Tibial nerve (tissue), 4 donors: ENCODE results near the gene RPL35A. TPM values are rescaled to one million over a fixed set of nuclear protein-coding genes. Genes with fewer than 3 reads are reported as not detected.
A peak's percentile ranks its signal among the peaks of the same experiment; 100 is the strongest.

Source experiments
- DNase-seq, 2 donors: peaks; one replicate each; pipeline ENCODE4 v3.0.0-alpha.2; 2019; ENCODE audit warnings: low spot score in 2 of 2
- H3K27ac ChIP-seq, 4 donors: fragments of 200-600 bp; sonication (generic) in 3 of 4; one replicate each; pipeline ENCODE4 v1.5.1; 2017 to 2019; ENCODE audit warnings: mild to moderate bottlenecking in 1 of 4
- H3K27me3 ChIP-seq, 2 donors: fragments of 200-600 bp; sonication (generic) in 1 of 2; one replicate each; pipeline versions ENCODE4 v1.5.1 to v1.6.0; 2017 to 2019
- H3K36me3 ChIP-seq, 3 donors: fragments of 200-600 bp; sonication (generic); one replicate each; pipeline ENCODE4 v1.5.1; 2018 to 2019
- H3K4me1 ChIP-seq, 4 donors: fragments of 200-600 bp; sonication (generic) in 3 of 4; one replicate each; pipeline ENCODE4 v1.5.1; 2017 to 2019
- H3K4me3 ChIP-seq, 4 donors: fragments of 200-600 bp; sonication (generic) in 3 of 4; one replicate each; pipeline ENCODE4 v1.5.1; 2017 to 2019; ENCODE audit warnings: mild to moderate bottlenecking in 1 of 4, moderate library complexity in 1 of 4
- H3K9me3 ChIP-seq, 4 donors: fragments of 200-600 bp; sonication (generic) in 3 of 4; one replicate each; pipeline ENCODE4 v1.5.1; 2017 to 2019
- EP300 ChIP-seq, 2 donors: sonication (generic); formaldehyde crosslinking; IDR thresholded peaks; one replicate each; pipeline ENCODE4 v1.6.1; 2017; ENCODE audit warnings: antibody characterized with exemption in 2 of 2, mild to moderate bottlenecking in 1 of 2
- POLR2A ChIP-seq, 2 donors: fragments of 450-650 bp; IDR thresholded peaks; one replicate each; pipeline ENCODE4 v1.6.1; 2017; ENCODE audit warnings: antibody characterized with exemption in 2 of 2, mild to moderate bottlenecking in 2 of 2, moderate library complexity in 2 of 2
- WGBS, 2 donors: methylation state at CpG; one replicate each; pipeline ENCODE4 v1.1.5; 2018; 5-methylcytosine and 5-hydroxymethylcytosine counted together
- total RNA-seq, 4 donors: library from RNA; depleted of rRNA; stranded (reverse); fragments of >200 nt; gene quantifications; one replicate each; pipeline ENCODE4 v1.1.0, GENCODE V29; 2016
- TF ChIP-seq, protein P1 (sequence below), 5 experiments: fragments of 200-600 bp in 3 of 5; fragments of 450-650 bp in 2 of 5; sonication (generic) in 3 of 5; IDR thresholded peaks; one replicate each; pipeline ENCODE4 v1.5.1; 2016 to 2019; ENCODE audit warnings: antibody characterized with exemption in 5 of 5, mild to moderate bottlenecking in 3 of 5, moderate library complexity in 2 of 5

RPL35A gene
- total RNA-seq, 4 donors from 2014 or later: 250 to 531 (median 413) TPM

- no peak for DNase-seq
- H3K9me3 ChIP-seq: no peaks in the 10 kb centered on the region
- WGBS, 2 donors: 97 to 98% methylated on average over 8 of the region's 8 CpGs
- no peaks in the 10 kb centered on the region for H3K4me1 ChIP-seq
- H3K27me3 ChIP-seq: no peaks in the 10 kb centered on the region
- no peak overlapping the region for H3K27ac ChIP-seq
- TF ChIP-seq, protein P1, sequence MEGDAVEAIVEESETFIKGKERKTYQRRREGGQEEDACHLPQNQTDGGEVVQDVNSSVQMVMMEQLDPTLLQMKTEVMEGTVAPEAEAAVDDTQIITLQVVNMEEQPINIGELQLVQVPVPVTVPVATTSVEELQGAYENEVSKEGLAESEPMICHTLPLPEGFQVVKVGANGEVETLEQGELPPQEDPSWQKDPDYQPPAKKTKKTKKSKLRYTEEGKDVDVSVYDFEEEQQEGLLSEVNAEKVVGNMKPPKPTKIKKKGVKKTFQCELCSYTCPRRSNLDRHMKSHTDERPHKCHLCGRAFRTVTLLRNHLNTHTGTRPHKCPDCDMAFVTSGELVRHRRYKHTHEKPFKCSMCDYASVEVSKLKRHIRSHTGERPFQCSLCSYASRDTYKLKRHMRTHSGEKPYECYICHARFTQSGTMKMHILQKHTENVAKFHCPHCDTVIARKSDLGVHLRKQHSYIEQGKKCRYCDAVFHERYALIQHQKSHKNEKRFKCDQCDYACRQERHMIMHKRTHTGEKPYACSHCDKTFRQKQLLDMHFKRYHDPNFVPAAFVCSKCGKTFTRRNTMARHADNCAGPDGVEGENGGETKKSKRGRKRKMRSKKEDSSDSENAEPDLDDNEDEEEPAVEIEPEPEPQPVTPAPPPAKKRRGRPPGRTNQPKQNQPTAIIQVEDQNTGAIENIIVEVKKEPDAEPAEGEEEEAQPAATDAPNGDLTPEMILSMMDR (IDR thresholded peaks at IDR 0.05): no peak
- TF ChIP-seq EP300 (IDR thresholded peaks at IDR 0.05): no peak
- no peak for TF ChIP-seq POLR2A (IDR thresholded peaks at IDR 0.05)
- peaks cover 0 to 37% (median 2%) of the 10 kb centered on the region in 3 donors for H3K36me3 ChIP-seq
- H3K4me3 ChIP-seq: no peak overlapping the region
Measured at GRCh38 chr3:197975311-197975710, 25.3 kb downstream of the RPL35A start.

DNA sequence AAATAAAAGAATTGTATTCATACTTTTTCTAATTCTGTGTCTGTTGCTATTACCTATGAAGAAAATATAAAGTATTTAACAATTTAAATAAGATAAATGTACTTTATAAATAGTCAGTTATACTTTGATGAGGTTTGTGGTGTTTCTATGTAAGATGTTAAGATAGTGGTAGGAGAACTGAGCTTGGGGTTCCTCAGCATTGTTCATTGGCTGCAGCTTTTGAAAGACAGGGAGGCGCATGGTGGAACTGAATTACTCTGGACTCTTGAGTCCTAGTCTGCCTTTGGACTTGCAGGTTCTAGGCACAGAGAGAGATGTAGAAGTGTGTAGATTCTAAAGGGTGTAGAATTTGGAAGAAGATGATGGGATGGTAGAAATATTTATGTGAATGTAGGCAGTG, 33.1 kb downstream of the RPL35A start:
- WGBS, 2 donors: 97 to 98% methylated on average over 1 of the region's 1 CpG
- H3K27me3 ChIP-seq: no peaks in the 10 kb centered on the region
- H3K4me1 ChIP-seq: no peaks in the 10 kb centered on the region
- no peak for DNase-seq
- TF ChIP-seq EP300 (IDR thresholded peaks at IDR 0.05): no peak
- TF ChIP-seq, protein P1 (IDR thresholded peaks at IDR 0.05): no peak
- TF ChIP-seq POLR2A (IDR thresholded peaks at IDR 0.05): no peak
- H3K27ac ChIP-seq: no peak overlapping the region
- H3K36me3 ChIP-seq: peaks cover 0 to 43% (median 0%) of the 10 kb centered on the region in 3 donors
- H3K4me3 ChIP-seq: no peak overlapping the region
- no peaks in the 10 kb centered on the region for H3K9me3 ChIP-seq

GRCh38 chr3:197989651-197990050, 39.7 kb downstream of the RPL35A start:
- no peaks in the 10 kb centered on the region for H3K9me3 ChIP-seq
- no peaks in the 10 kb centered on the region for H3K4me1 ChIP-seq
- 72 to 74% methylated on average over 4 of the region's 4 CpGs for WGBS, 2 donors
- DNase-seq: peak in 1 of 2 donors; percentile 22
- no peak overlapping the region for H3K27ac ChIP-seq
- H3K27me3 ChIP-seq: no peaks in the 10 kb centered on the region
- no peak overlapping the region for H3K4me3 ChIP-seq
- TF ChIP-seq EP300 (IDR thresholded peaks at IDR 0.05): no peak
- TF ChIP-seq, protein P1 (IDR thresholded peaks at IDR 0.05): no peak
- TF ChIP-seq POLR2A (IDR thresholded peaks at IDR 0.05): no peak
- peaks cover 0 to 52% (median 0%) of the 10 kb centered on the region in 3 donors for H3K36me3 ChIP-seq

DNA sequence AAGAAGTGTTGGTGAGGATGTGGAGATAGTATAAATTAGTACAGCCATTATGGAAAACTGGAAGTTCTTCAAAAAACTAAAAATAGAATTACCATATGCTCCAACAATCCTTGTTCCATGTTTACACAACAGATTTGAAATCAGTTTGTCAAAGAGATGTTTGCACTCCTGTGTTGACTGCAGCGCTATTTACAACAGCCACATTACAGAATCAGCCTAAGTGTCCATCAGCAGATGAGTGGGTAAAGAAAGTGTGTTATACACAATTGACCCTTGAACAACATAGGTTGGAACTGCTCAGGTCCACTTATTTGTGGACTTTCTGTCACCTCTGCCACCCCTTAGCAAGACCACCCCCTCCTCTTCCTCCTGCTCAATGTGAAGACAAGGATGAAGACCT, 44.7 kb downstream of the RPL35A start:
- 100% methylated on average over 1 of the region's 1 CpG for WGBS, 2 donors
- no peaks in the 10 kb centered on the region for H3K9me3 ChIP-seq
- no peak overlapping the region for H3K4me3 ChIP-seq
- peaks cover 0 to 47% (median 0%) of the 10 kb centered on the region in 3 donors for H3K36me3 ChIP-seq
- no peaks in the 10 kb centered on the region for H3K27me3 ChIP-seq
- H3K27ac ChIP-seq: no peak overlapping the region
- TF ChIP-seq, protein P1 (IDR thresholded peaks at IDR 0.05): no peak
- no peak for TF ChIP-seq EP300 (IDR thresholded peaks at IDR 0.05)
- no peak for DNase-seq
- no peaks in the 10 kb centered on the region for H3K4me1 ChIP-seq

- 94 to 95% methylated on average over 5 of the region's 5 CpGs for WGBS, 2 donors
- H3K36me3 ChIP-seq: peaks cover 0 to 53% (median 0%) of the 10 kb centered on the region in 3 donors
Measured at GRCh38 chr3:197996855-197997254, 46.9 kb downstream of the RPL35A start.

GRCh38 chr3:197997936-197998335, 47.9 kb downstream of the RPL35A start:
- no peaks in the 10 kb centered on the region for H3K27me3 ChIP-seq
- H3K9me3 ChIP-seq: no peaks in the 10 kb centered on the region
- no peak for TF ChIP-seq EP300 (IDR thresholded peaks at IDR 0.05)
- TF ChIP-seq, protein P1 (IDR thresholded peaks at IDR 0.05): no peak
- no peak for TF ChIP-seq POLR2A (IDR thresholded peaks at IDR 0.05)
- no peak overlapping the region for H3K27ac ChIP-seq
- peaks cover 0 to 49% (median 0%) of the 10 kb centered on the region in 3 donors for H3K36me3 ChIP-seq
- H3K4me1 ChIP-seq: no peaks in the 10 kb centered on the region
- no peak for DNase-seq
- no peak overlapping the region for H3K4me3 ChIP-seq
- 96% methylated on average over 3 of the region's 3 CpGs for WGBS, 2 donors

More at GRCh38 chr3:197996855-197997254, 46.9 kb downstream of the RPL35A start:
- Histone ChIP-seq H3K27ac (no peak overlapping the region), H3K4me3 (no peak overlapping the region), H3K4me1 (no peaks in the 10 kb centered on the region), H3K9me3 (no peaks in the 10 kb centered on the region), H3K27me3 (no peaks in the 10 kb centered on the region)
- DNase-seq: no peak
- no peak for TF ChIP-seq EP300 (IDR thresholded peaks at IDR 0.05)
- TF ChIP-seq POLR2A (IDR thresholded peaks at IDR 0.05): no peak
